HL-60 (cell line): ENCODE data around the gene ESPNL.
"Not testable (repeated sequence)": the region's sequence is repeated elsewhere in the genome, so short reads cannot be mapped to it uniquely, and the experiment has no call there.

ENCODE experiments used
- DNase-seq, 2 experiments: peaks; one replicate each; pipeline ENCODE4 v3.0.0-alpha.2; 2010 to 2020; ENCODE audit warnings: low read depth in 1 of 2, low spot score in 1 of 2
- H3K27ac ChIP-seq: fragments of 250-450 bp; sonication (Bioruptor Pico); replicated peaks from 2 replicates; pipeline ENCODE4 v1.5.1; 2020; ENCODE audit warnings: mild to moderate bottlenecking, moderate library complexity
- H3K27me3 ChIP-seq: fragments of 250-450 bp; sonication (Bioruptor Pico); 2 replicates; pipeline ENCODE4 v1.5.1; 2021; ENCODE audit warnings: mild to moderate bottlenecking, moderate library complexity; ENCODE audit not compliant: insufficient read depth, poor library complexity, severe bottlenecking
- H3K4me3 ChIP-seq: replicated peaks from 2 replicates; pipeline ENCODE4 v1.5.1; 2011; ENCODE audit warnings: mild to moderate bottlenecking, control low read depth, low read length; ENCODE audit not compliant: insufficient read depth
- GABPA ChIP-seq: IDR thresholded peaks from 2 replicates; pipeline ENCODE4 v1.6.1; 2012; ENCODE audit warnings: low read depth
- POLR2AphosphoS5 ChIP-seq: IDR thresholded peaks from 2 replicates; pipeline ENCODE4 v1.6.1; 2012; ENCODE audit warnings: low read depth
- SPI1 ChIP-seq: IDR thresholded peaks from 2 replicates; pipeline ENCODE4 v1.6.1; 2012; ENCODE audit warnings: low read depth, mild to moderate bottlenecking, borderline replicate concordance
- TF ChIP-seq, protein P1 (sequence below): IDR thresholded peaks from one replicate; pipeline ENCODE4 v1.5.1; 2011; ENCODE audit warnings: low read length, control low read depth, inconsistent platforms; ENCODE audit not compliant: insufficient read depth
- TF ChIP-seq, protein P2 (sequence below): IDR thresholded peaks from 2 replicates; pipeline ENCODE4 v1.6.1; 2012; ENCODE audit warnings: low read depth; ENCODE audit not compliant: insufficient replicate concordance

ESPNL gene

DNA sequence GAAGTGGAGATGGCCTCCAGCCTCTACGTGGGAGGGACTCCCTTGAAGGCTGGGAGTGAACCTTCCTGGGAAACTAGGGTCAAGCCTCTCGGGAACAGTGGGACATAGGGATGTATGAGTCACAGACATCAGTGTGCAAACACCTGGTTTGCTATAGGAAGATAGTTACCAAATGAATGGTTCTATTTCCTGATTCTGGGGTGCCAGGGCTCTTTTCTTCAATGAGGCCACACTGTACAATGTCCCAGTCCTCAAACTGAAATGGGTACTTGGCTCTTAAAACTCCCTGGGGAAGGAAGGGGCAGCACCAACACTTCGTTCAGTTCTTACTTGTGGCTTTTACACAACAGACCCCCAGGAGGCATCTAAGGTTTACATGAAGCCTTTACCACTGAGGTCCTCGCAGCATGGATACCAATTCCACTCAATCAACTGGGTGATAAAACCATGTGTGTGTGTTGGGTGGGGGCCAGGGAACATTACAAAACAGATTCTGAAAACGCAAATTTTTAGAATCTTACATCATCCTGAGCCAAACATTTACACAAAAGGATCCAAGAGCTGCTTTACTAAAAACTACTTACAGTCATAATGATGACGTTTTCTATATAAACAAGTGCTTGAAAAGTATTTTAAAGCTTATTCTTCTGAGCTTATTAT, 69.0 kb downstream of the ESPNL start:
- H3K4me3 ChIP-seq, result no peak overlapping the region
- no peak overlapping the region for H3K27ac ChIP-seq
- H3K27me3 ChIP-seq, result peaks cover 8% of the 10 kb centered on the region
- TF ChIP-seq SPI1 (no peak), POLR2AphosphoS5 (no peak), GABPA (no peak)
- TF ChIP-seq, protein P1, sequence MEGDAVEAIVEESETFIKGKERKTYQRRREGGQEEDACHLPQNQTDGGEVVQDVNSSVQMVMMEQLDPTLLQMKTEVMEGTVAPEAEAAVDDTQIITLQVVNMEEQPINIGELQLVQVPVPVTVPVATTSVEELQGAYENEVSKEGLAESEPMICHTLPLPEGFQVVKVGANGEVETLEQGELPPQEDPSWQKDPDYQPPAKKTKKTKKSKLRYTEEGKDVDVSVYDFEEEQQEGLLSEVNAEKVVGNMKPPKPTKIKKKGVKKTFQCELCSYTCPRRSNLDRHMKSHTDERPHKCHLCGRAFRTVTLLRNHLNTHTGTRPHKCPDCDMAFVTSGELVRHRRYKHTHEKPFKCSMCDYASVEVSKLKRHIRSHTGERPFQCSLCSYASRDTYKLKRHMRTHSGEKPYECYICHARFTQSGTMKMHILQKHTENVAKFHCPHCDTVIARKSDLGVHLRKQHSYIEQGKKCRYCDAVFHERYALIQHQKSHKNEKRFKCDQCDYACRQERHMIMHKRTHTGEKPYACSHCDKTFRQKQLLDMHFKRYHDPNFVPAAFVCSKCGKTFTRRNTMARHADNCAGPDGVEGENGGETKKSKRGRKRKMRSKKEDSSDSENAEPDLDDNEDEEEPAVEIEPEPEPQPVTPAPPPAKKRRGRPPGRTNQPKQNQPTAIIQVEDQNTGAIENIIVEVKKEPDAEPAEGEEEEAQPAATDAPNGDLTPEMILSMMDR, result no peak
- DNase-seq, result no peak

DNA sequence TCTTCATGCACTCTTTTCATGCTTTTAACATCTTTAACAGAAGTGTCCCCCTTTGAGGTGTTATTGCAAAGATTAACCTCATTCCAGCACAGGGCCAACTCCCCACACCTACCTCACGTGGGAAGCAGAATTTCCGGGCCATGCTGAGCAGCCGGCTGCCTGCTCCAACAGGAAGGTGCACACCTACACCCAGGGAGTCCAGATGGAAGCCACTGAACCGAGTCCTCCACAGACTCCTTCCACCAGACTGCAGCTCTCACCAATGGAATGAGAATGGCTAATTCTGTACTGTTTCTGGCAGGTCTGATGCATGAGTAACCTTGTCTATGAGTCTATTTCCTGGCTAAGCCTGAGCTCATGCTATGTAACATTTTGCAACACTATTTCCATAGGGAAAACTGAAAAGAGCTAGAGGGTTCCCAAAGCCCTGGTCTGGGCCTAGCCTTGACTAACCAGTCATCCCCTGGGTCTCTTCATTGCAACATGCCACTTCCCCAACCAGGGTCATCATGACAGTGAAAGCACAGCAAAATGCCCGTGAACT, 69.6 kb downstream of the ESPNL start:
- DNase-seq, result peak in 1 of 2 experiments; percentile 39
- no peak overlapping the region for H3K4me3 ChIP-seq
- TF ChIP-seq SPI1 (peak; percentile 35; the same call in 1 of the 2 replicates), GABPA (no peak)
- H3K27ac ChIP-seq, result no peak overlapping the region
- peaks cover 2% of the 10 kb centered on the region for H3K27me3 ChIP-seq

DNA sequence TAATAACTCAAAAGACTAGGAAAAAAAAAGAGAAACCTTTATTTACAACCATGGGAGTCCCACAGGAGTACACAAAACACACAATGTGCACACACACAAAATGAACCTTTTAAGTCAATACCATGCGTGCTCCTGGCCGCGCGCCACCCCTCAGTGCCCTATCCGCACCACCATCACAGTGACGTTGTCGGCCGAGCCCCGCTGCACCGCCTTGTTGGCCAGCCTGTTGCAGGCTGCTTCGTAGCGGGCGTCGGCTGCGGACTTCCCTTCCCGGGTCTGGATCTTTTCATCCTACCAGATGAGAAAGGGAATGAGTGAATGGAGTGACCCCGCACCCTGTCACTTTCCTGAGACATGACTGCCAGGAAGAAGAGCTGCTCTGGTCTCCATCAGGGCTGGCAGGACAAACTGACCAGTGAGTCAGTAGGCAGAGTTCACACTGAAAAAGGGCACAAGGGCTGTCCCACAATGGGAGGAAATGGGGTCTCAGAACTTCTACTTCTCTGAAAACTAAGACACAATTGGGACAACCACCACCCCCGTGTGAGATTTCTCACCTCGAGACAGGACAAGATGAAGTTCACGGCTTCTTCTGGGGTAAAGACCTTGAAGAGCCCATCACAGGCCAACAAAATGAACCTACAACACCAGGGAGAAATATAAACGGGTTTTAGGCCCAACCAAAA, 70.4 kb downstream of the ESPNL start:
- H3K27ac ChIP-seq, result no peak overlapping the region
- H3K4me3 ChIP-seq, result no peak overlapping the region
- H3K27me3 ChIP-seq, result no peaks in the 10 kb centered on the region
- DNase-seq, result no peak
- TF ChIP-seq, protein P2, sequence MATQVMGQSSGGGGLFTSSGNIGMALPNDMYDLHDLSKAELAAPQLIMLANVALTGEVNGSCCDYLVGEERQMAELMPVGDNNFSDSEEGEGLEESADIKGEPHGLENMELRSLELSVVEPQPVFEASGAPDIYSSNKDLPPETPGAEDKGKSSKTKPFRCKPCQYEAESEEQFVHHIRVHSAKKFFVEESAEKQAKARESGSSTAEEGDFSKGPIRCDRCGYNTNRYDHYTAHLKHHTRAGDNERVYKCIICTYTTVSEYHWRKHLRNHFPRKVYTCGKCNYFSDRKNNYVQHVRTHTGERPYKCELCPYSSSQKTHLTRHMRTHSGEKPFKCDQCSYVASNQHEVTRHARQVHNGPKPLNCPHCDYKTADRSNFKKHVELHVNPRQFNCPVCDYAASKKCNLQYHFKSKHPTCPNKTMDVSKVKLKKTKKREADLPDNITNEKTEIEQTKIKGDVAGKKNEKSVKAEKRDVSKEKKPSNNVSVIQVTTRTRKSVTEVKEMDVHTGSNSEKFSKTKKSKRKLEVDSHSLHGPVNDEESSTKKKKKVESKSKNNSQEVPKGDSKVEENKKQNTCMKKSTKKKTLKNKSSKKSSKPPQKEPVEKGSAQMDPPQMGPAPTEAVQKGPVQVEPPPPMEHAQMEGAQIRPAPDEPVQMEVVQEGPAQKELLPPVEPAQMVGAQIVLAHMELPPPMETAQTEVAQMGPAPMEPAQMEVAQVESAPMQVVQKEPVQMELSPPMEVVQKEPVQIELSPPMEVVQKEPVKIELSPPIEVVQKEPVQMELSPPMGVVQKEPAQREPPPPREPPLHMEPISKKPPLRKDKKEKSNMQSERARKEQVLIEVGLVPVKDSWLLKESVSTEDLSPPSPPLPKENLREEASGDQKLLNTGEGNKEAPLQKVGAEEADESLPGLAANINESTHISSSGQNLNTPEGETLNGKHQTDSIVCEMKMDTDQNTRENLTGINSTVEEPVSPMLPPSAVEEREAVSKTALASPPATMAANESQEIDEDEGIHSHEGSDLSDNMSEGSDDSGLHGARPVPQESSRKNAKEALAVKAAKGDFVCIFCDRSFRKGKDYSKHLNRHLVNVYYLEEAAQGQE, result no peak
- TF ChIP-seq, protein P1, result no peak
- TF ChIP-seq POLR2AphosphoS5 (no peak), GABPA (no peak), SPI1 (no peak)

DNA sequence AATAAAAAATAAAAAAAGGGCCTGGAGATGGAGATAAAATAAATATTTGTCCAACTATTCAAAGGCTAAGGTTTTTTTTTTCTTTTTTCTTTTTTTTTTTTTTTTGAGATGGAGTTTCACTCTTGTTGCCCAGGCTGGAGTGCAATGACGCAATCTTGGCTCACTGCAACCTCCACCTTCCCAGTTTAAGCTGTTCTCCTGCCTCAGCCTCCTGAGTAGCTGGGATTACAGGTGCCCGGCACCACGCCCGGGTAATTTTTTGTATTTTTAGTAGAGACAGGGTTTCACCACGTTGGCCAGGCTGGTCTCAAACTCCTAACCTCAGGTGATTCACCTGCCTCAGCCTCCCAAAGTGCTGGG, 70.9 kb downstream of the ESPNL start:
- not testable (repeated sequence) for H3K27me3 ChIP-seq, H3K27ac ChIP-seq, H3K4me3 ChIP-seq, DNase-seq

DNA sequence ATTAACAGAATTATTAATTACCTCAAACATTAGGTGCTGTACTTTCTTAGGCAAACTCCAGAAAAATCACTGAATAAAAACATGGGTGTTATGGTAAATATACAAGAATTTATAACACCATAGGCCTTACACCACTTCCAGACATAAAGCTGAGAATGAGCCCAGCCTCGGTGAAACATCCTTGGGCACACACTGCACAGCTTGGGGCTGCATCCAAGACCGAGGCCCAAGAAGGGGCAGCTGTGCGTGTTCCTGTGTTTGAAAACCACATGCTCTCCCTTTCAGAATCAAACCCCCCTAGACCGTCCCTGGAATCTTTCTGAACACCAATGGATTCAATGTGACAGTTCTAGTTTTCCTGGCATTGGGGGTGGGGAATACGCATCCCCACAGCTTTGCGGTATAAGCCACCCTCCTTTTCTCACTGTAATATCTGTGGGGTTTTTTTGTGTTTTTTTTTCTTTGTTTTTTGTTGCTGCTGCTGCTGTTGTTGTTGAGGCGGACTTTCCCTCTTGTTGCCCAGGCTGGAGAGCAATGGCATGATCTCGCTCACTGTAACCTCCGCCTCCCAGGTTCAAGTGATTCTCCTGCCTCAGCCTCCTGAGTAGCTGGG, 71.5 kb downstream of the ESPNL start:
- no peak overlapping the region for H3K4me3 ChIP-seq
- H3K27ac ChIP-seq, result no peak overlapping the region
- no peak for DNase-seq
- H3K27me3 ChIP-seq, result no peaks in the 10 kb centered on the region
- TF ChIP-seq, protein P1, result no peak
- TF ChIP-seq, protein P2, result no peak
- no peak for TF ChIP-seq GABPA
- TF ChIP-seq SPI1, result no peak
- TF ChIP-seq POLR2AphosphoS5, result no peak
